ENCODE data around the gene ALOX5.
A peak's percentile ranks its signal among the peaks of the same experiment; 100 is the strongest.

Gene ALOX5

DNA sequence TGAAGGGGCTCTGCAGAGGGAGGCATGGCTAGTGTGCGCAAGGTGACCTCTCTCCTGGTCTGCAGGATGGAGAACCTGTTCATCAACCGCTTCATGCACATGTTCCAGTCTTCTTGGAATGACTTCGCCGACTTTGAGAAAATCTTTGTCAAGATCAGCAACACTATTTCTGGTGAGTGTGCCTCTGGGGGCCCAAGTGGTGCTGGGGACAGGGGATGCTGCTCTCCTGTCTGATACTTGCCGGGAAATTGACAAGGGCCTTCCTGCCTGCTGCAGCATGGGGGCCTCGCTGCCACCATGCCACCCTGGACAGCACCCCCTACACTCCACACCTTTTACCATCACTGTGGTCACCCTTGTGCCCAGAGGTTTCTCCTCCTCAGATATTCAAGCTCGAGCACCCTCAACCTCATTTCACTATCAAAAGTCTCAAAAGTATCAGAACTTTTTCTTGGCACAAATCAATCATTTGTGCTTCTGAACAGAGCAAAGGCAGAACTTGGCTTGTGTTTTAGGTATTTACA is 50.0 kb downstream of the ALOX5 start:
- DNase-seq, result no peak

DNA sequence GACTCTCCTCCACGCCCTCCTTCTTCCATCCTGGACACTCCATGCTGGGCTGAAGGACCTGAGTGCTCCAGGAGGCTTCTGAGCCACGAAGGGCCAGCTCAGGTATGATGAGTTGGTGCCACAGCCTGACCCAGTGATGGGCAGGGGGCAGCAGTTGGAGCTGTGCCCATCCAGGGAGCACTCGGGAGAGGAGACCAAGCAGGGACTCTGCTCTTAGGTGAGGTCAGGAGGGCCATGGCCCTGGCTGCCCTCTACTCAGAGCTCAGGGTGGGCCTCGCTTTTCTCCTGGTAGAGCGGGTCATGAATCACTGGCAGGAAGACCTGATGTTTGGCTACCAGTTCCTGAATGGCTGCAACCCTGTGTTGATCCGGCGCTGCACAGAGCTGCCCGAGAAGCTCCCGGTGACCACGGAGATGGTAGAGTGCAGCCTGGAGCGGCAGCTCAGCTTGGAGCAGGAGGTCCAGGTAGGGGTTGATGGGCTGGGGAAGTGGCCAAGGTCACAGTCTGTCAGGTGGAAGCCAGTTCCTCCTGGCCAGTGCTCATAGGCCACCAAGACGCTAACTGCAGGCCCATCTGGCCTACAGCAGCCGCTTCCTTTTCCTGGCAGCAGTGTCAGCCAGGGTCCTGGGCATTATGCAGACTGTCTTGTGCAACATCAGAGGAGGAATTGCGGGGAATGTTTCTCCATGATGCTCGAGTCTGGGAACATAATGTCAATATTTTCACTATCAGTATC is 50.8 kb downstream of the ALOX5 start:
- peak in 1 of 51 donors; percentile 13 for DNase-seq

DNA sequence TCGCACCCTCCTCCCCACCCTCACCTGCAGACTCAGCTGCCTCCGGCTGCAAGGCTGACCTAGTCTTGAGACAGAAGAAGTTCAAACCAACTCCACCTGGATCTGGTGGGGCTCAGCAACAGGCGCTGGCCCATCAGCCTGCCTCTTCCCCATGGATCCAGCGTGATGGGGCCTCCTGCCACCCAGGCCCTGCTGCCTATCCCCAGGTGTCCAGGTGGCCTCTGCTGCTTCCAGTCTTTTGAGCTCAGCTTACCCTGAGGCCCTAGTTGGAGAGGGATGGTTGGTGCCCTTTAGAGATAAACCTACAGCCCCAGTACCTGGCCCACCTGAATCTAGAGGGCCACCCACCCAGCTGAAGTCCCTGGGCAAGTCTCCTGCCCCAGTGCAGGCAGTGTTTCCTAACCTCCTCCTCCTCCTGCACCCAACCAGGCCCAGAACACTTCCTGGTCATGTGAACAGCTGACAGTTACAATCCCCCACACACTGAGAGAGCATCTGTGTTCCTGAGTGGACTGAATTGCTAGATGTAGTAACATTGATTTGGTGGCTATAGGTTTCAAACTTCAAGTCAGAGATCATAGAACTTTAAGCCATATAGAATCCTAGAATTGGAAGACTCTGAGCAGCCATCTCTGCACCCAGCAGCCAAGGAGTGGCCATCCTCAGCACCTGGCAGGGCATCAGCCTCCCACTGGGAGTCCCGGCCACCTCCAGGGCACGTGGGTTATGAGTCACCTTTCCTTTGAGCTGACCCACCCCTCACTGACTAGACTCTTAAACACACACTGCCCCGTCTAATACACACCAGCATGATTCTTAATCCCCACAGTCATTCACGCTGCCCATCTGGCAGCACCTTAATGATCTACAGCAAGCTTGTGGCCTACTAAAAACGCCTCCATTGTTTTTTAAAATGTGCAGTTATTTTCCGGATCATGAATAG is 51.9 kb downstream of the ALOX5 start:
- no peak for DNase-seq

DNA sequence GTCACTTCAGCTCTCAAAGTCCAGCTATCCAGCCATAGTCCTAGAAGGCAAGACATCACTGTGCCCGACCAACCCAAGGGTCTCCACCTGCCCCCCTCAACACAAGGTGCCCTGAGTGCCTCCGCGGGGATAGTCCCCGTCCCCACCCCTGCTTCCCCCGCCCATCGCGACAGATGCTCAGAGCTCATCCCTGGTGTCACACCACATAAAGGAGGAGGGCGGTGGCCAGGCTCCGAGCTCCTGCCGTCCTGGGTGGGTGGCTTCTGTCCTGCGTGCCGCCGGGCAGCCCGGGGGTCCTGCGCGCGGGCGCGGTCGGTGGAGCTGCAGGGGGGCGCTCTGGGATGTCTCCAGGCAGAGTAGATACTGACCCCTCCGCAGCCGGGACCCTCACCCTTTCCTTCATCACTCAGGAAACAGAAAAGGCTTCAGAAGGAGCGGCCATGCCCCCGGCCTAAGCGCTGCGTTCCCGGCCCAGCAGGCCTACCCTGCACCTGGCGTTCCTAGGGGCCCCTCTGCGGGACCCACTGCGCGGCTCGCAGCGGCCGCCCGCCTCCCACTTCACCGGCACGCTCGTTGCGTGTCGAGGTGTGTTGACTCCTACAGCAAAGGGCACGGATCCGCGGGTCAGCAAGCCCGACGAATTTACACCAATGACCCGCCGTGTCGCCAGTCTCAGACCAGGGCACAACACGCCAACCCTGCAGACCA is 53.4 kb downstream of the ALOX5 start:
- DNase-seq, result no peak

DNA sequence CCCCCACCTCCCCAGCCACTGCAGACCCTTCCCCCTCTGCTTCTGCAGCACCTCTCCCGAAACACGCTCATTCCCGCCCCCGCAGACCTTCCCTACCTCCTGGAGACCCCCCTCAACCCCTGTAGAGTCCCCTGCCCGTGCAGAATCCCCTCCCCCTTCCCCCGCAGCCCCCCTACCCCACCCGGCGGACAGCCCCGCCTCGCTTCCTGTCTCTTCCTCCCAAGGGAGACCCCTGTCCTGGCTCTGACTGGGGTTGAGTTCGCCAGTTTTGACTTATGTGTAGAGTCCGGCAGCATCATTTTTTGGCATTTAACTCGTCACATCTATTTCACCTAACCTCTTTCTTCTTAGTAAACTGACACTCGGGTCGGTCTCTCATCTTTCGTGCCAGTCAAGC is 54.0 kb downstream of the ALOX5 start:
- no peak for DNase-seq

DNA sequence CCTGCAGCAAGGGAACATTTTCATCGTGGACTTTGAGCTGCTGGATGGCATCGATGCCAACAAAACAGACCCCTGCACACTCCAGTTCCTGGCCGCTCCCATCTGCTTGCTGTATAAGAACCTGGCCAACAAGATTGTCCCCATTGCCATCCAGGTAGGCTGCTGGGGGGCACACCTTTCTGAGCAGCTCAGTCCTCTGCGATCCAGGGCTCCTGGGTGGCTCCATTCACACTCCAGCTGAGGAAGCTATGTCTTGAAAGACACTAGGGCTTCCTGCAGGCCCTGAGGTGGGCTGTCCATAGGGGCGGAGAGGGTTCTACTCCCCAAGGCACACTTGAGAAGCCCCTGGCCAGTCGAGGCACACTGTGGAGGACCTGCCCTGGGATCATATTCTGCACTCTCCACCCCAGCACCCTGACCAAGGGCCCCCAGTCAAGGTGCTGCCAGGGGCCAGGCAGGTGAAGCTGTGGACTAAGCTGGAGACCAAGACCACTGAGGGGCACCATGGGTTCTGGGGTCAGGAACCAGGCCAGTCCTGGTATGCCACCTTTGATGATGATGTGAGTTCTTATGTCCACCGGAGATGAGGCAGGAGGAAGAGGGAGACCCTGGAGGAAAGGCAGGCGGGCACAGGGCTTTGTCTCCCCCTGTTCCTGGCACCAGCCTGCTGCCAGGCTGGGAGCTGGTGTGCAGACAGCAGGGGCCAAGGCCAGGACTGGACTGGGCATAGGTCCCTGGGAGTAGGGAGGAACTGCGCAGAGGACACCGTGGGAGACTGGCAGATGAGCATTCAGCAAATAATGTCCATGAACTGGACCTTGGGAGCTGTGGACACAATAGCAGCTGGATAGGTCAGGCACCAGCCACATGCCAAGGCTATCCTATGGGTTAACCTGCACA is 54.8 kb downstream of the ALOX5 start:
- DNase-seq, result no peak

DNA sequence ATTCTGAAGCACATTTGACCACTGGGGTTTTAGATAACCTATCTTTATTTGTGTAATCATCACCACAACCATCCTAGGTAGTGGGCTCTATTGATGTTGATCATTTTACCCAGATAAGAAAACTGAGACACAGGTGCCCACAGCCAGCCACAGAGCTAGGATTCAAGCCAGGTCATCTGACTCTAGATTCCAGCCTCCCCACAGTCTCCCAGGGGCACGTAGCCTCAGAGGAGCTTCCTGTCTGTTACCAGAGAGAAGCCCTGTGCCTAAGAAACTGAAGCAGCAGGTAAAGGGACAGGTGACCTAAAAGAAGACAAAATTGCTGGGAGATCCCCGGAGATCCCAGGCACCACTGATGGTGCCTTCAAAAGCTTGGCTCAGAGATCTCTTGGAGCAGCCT is 55.8 kb downstream of the ALOX5 start:
- no peak for DNase-seq

DNA sequence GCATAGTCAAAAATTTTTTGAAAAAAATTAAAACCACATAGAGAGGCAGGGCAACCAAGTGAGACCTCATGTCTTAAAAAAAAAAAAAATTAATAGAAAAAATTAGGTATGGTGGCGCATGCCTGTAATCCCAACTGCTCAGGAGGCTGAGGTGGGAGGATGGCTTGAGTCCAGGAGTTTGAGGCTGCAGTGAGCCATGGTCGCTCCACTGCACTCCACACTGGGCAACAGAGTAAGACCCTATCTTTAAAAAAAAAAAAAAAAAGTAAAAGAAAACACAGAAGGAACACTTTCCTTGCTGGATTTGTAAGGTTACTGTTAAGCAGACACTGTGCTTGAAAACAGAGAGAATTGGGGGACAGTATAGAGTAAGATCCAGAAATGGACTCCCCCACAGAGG is 58.1 kb downstream of the ALOX5 start:
- DNase-seq, result no peak

DNA sequence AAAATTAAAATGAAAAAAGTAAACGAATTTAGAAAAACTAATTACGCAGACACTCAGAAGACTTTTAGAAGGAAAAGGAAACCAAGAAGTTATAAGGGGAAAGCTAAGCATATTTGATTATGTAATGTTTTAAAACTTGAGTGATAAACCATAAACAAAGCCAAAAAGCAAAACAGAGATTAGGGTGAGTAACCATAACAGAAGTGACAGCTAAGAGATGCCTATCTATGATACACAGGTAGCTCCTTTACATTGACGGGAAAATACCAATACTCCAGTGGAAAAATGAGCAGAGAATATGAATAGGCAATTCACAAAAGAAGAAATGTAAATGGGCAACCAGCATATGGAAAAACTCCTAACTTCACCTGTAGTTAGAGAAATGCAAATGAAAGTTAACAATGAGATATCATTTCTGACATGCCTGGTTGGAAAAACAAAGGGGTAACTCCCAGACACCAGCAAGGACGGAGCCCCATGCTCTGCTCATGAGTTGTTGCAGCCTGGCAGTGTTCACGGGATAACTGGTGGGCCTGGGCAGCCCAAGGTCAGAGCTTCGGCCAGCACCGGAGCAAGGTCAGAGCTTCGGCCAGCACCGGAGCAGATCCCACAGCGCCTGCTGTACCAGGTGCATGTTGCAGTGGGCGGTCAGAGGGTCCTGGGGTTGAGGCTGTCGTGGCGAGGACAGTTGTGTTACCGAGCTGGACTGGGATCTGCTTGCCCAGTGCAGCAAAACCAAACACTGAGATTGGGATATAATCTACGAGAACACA is 58.9 kb downstream of the ALOX5 start:
- no peak for DNase-seq

DNA sequence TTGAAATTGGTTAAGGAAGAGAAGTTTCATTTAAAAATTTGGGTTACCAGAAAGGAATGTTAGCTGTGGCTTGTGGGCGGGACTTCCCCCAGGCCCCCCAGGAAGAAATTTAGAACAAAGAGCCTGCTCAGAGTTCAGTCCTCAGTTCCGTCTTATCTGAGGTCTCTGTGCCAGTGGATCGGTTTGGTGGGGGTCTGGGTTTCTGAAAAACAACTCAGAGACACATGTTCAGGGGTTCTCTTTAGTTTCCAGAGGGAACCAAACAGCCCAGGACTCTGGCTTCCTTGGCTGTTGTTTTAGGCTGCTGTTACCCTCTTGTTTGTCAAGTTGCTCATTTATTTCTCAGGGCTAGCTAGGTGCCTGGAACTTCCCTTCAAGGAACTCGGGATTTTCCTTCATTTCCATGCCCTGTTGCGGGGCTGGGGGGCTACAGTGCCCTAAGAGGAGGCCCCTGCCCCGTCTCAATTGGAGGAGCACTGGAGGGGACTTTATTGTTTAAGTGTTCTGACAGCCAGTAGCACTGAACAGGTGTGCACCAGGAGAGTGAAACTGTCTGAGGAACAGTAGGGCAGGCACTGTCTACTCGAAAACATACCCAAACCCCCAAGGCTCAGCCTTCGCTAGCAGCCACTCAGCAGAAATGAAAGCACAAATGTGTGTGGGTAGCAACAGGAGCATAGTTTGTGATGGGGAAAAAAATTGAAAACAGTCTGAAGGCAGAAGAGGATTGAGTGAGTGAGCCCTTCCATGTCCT is 59.9 kb downstream of the ALOX5 start:
- no peak for DNase-seq

DNA sequence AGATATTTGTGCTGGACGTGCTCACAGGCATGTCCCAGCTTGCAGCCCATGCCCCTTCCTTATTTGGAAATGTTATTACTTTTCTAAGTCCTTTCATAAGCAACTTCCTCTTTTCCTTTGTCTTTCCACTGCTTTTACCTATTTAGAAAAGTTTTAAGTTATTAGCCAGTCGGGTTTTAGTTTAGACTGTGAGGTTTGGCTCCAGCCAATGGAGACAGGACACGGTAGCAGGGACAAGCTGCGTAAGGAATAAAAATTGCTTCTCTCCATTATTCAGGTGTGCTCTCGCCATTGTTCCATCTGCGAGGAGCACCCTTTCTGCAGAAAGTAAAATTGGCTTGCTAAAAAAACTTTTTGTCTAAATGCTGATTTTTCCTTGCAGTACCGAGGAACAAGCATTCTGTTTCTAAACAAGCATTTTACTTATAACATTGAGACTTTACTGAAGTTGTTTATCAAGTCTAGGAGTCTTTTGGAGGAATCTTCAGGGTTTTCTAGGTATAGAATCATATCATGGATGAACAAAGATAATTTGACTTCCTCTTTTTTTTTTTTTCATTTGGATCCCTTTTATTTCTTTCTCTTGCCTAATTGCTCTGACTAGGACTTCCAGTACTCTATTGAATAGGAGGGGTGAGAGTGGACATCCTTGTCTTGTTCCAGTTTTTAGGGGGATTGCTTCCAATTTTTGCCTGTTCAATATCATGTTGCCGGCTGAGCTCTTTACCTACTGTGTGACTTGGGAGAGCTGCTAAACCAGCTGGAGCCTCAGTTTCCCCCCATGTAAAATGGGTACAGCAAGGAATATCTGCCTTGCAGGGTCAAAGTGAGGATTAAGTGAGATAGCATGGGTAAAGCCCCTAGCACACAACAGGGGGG is 63.8 kb downstream of the ALOX5 start:
- no peak for DNase-seq

DNA sequence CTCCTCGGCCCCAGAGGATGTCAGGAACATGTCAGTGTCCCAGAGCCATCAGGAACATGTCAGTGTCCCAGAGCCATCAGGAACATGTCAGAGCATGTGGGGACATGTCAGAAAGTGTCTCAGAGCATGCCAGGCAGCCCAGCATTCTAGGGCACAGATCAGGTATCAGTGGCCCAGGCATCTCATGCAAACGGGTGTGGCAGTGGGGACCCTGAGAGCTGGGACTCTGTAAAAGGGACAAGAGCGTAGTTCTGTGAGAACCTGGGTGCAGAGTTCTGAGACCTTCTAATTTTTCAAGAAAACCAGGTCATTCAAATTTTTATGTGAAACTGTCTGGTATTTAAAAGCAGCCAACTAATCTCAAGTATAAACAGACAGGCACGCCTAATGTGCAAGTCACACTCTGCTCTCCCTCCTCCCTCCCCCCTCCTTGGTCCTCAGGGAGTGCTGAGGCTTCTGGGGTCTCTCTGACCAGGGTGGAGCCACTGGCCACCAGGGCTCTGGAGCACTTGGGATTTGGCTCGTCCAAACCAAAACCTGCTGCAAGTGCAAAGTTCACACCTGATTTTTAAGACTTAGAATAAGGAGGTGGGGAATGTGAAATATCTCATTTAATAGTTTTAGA is 64.6 kb downstream of the ALOX5 start:
- no peak for DNase-seq

DNA sequence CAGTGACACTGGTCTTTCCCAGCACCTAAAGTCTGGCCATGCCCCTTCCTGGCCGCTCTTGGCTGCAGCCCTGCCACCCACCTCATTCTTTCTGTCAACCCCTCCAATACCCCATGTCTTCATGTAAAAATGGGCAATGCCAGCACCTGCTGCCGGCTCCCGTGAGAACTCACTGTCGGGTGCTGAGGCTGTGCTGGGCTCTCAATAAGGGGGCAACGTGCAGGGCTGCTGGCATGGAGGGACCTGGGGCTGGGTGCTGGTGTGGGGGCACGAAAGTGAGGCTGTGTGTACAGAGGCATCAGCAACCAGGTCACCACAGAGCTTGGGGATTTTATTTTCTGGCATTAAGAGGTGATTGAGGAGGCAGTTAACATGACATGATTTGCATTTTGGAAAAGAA is 65.3 kb downstream of the ALOX5 start:
- DNase-seq, result no peak

DNA sequence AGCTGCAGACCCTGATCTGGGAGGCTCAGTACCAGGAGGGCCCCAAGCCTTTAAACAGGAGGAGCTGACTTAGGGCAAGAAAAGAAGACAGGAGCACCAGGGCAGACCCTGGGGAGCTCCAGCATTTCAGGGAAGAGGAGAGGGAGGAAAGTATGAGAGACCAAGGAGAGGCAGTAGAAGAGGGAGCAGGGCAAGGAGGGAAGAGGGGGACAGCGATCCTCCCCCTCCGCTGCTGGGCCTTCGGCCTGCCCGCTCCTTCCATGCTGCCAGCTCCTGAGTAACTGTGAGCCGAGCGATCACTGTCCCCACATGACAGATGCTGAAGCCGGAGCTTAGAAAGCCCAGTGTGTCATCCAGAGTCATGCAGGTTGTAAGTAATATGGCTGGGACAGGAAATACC is 65.9 kb downstream of the ALOX5 start:
- DNase-seq, result no peak

DNA sequence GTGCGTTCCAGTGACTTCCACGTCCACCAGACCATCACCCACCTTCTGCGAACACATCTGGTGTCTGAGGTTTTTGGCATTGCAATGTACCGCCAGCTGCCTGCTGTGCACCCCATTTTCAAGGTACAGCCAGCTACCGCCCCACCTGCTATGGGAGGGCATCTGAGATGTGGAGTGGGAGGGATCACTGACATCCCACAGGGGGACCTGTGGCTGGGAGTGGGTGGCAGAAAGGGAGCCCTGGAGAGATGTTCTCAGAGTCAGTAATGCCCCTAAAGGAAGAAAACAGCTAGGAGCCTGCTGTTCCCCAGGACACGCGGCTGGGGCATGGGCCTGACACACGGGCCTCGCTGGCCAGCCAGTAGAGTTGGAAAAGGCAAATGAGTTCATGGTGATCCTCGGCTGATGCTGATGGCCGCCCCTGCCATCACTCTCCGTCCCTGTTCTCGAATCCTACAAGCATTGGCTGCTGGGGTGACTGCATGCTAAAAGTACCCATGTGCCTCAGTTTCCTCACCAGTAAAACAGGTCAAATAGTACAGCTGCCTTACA is 66.6 kb downstream of the ALOX5 start:
- DNase-seq, result no peak

DNA sequence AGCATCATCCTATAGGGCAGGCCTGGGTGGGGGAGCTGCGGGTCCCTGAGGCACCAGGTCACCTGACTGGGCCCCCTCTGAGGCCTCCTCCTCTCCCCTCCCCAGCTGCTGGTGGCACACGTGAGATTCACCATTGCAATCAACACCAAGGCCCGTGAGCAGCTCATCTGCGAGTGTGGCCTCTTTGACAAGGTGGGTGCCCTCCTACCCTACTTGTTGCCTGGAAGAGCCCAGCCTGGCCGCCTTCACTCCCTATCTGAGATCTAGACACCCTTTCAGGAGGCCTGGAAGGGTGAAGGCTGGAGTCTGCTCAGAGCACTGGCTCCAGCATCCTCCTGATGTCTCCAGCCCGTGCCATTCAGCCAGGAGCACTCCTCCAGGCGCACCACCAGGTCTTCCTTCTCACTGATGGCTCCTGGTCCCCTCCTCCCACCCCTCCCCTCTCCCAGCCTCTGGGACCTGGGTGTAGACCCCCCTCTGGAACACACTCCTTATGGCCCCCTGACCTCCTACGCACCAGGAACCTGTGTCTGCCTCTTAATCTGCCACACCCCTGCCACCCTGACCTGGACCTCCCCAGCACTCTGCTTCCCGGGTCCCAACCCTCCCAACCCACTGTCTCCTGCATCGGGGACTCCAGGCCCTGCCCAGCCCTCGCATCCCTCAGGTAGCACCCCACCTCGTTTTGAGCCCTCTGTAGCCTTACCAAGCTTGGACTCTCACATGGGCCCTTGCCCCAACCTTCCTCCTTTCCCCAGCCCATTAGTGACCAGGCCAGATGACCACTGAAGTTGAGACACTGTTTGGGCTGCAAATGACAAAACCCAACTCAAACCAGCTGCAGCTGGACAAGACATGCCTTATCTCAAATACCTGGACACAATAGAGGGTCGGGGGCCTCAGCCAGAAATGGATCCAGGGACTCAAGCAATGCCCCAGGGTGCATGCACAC is 67.5 kb downstream of the ALOX5 start:
- no peak for DNase-seq

Measured in hypothalamus (tissue), 51 donors.